Thyroid gland (tissue), 4 donors: ENCODE data around the gene FAM209A.

Experiments used
- CTCF ChIP-seq, 6 experiments: fragments of 200-600 bp in 3 of 6; fragments of 450-650 bp in 3 of 6; sonication (generic) in 3 of 6; IDR thresholded peaks; one replicate each; pipeline ENCODE4 v1.5.1; 2016 to 2019; ENCODE audit warnings: antibody characterized with exemption in 6 of 6, mild to moderate bottlenecking in 2 of 6, inconsistent platforms in 1 of 6, moderate library complexity in 1 of 6
- POLR2A ChIP-seq, 2 donors: fragments of 450-650 bp; IDR thresholded peaks; one replicate each; pipeline ENCODE4 v1.6.1; 2017; ENCODE audit warnings: antibody characterized with exemption in 2 of 2, mild to moderate bottlenecking in 2 of 2, moderate library complexity in 1 of 2

GRCh38 chr20:56566621-56567020 is 42.1 kb downstream of the FAM209A start:
- TF ChIP-seq CTCF (IDR thresholded peaks at IDR 0.05), result no peak
- TF ChIP-seq POLR2A (IDR thresholded peaks at IDR 0.05), result no peak
